Liver (tissue), 3 donors: ENCODE data around the gene CFAP54.

Experiments used
- ATF3 ChIP-seq: IDR thresholded peaks from 2 replicates; pipeline ENCODE4 v1.6.1; 2016; ENCODE audit warnings: antibody characterized with exemption
- CTCF ChIP-seq: fragments of 150-350 bp; IDR thresholded peaks from 2 replicates; pipeline ENCODE4 v1.5.1; 2017; ENCODE audit warnings: improper control_type of control experiment, low read depth, low read length; ENCODE audit not compliant: missing input control
- donor health status: healthy.
- donor health status: healthy.

GRCh38 chr12:96719660-96720362, 230.4 kb downstream of the CFAP54 start:
- TF ChIP-seq ATF3 (no peak), CTCF (no peak)
